HepG2 (cell line): ENCODE measurements around the gene WDR19. TPM values are rescaled to one million over a fixed set of nuclear protein-coding genes. Genes with fewer than 3 reads are reported as not detected.

Source experiments
- CREBL2 ChIP-seq: sonication (generic); formaldehyde crosslinking; IDR thresholded peaks from 2 replicates; pipeline ENCODE4 v1.8.1; 2023; ENCODE audit warnings: missing genetic modification reagents, mild to moderate bottlenecking, borderline replicate concordance
- CTCF ChIP-seq: sonication (generic); formaldehyde crosslinking; IDR thresholded peaks from 2 replicates; pipeline ENCODE4 v1.5.0; 2020; ENCODE audit warnings: mild to moderate bottlenecking, missing genetic modification reagents, moderate library complexity
- HMG20A ChIP-seq: IDR thresholded peaks from 2 replicates; pipeline ENCODE4 v1.6.1; 2016; ENCODE audit warnings: borderline replicate concordance
- JDP2 ChIP-seq: sonication (generic); formaldehyde crosslinking; IDR thresholded peaks from 2 replicates; pipeline ENCODE4 v1.8.1; 2022; ENCODE audit warnings: missing genetic modification reagents, borderline replicate concordance
- PAWR ChIP-seq: sonication (generic); formaldehyde crosslinking; IDR thresholded peaks from 2 replicates; pipeline ENCODE4 v1.4.0; 2020; ENCODE audit warnings: missing genetic modification reagents, mild to moderate bottlenecking, borderline replicate concordance
- SIN3A ChIP-seq: IDR thresholded peaks from 2 replicates; pipeline ENCODE4 v1.6.1; 2011; ENCODE audit warnings: low read depth, mild to moderate bottlenecking, control low read depth, low read length, borderline replicate concordance
- STAT5B ChIP-seq: sonication (generic); formaldehyde crosslinking; IDR thresholded peaks from 2 replicates; pipeline ENCODE4 v1.4.0; 2020; ENCODE audit warnings: missing genetic modification reagents
- TEAD2 ChIP-seq: sonication (generic); formaldehyde crosslinking; IDR thresholded peaks from 2 replicates; pipeline ENCODE4 v1.9.0; 2021; ENCODE audit warnings: missing genetic modification reagents
- TMF1 ChIP-seq: sonication (generic); formaldehyde crosslinking; IDR thresholded peaks from 2 replicates; pipeline ENCODE4 v1.8.1; 2022; ENCODE audit warnings: low read depth, missing genetic modification reagents
- WIZ ChIP-seq: sonication (generic); formaldehyde crosslinking; IDR thresholded peaks from 2 replicates; pipeline ENCODE4 v1.5.1; 2020; ENCODE audit warnings: mild to moderate bottlenecking, missing genetic modification reagents
- YEATS2 ChIP-seq: sonication (generic); formaldehyde crosslinking; IDR thresholded peaks from 2 replicates; pipeline ENCODE4 v1.4.0; 2020; ENCODE audit warnings: missing genetic modification reagents, borderline replicate concordance
- ZNF10 ChIP-seq: sonication (generic); formaldehyde crosslinking; IDR thresholded peaks from 2 replicates; pipeline ENCODE4 v1.4.0; 2020; ENCODE audit warnings: mild to moderate bottlenecking, low read depth, missing genetic modification reagents, borderline replicate concordance
- ZNF414 ChIP-seq: sonication (generic); formaldehyde crosslinking; IDR thresholded peaks from 2 replicates; pipeline ENCODE4 v1.5.0; 2020; ENCODE audit warnings: missing genetic modification reagents
- ZNF772 ChIP-seq: sonication (generic); formaldehyde crosslinking; IDR thresholded peaks from 2 replicates; pipeline ENCODE4 v1.5.0; 2020; ENCODE audit warnings: mild to moderate bottlenecking, missing genetic modification reagents
- ZNF773 ChIP-seq: sonication (generic); formaldehyde crosslinking; IDR thresholded peaks from 2 replicates; pipeline ENCODE4 v1.4.0; 2020; ENCODE audit warnings: missing genetic modification reagents, borderline replicate concordance
- ZNF841 ChIP-seq: sonication (generic); formaldehyde crosslinking; IDR thresholded peaks from 2 replicates; pipeline ENCODE4 v1.8.1; 2023; ENCODE audit warnings: missing genetic modification reagents, borderline replicate concordance
- ZSCAN29 ChIP-seq: sonication (generic); formaldehyde crosslinking; conservative IDR thresholded peaks from 2 replicates; pipeline ENCODE4 v1.4.0; 2020; ENCODE audit warnings: mild to moderate bottlenecking, missing genetic modification reagents
- polyA plus RNA-seq, 8 experiments: library from polyadenylated mRNA; depleted of rRNA in 3 of 8; stranded (reverse) in 7 of 8; unstranded in 1 of 8; fragments of >200 nt; fragmentation: Illumina TruSeq in 4 of 8; extraction: Trizol in 4 of 8; gene quantifications; 2 replicates each; pipeline versions ENCODE4 v1.2.1 to v1.2.3, GENCODE V29; 2011 to 2016; ENCODE audit warnings: low read depth in 4 of 8, missing spikeins in 1 of 8, mixed read lengths in 1 of 8; ENCODE audit not compliant: insufficient read depth in 1 of 8
- total RNA-seq, 5 experiments: library from RNA; depleted of rRNA; stranded (reverse); fragments of >200 nt; fragmentation: Illumina TruSeq; extraction: Trizol; gene quantifications; 2 replicates each; pipeline ENCODE4 v1.2.3, GENCODE V29; 2016; ENCODE audit warnings: low read depth in 1 of 5
- TF ChIP-seq, protein P1 (sequence below): sonication (generic); formaldehyde crosslinking; IDR thresholded peaks from 2 replicates; pipeline ENCODE4 v1.8.1; 2023; ENCODE audit warnings: mild to moderate bottlenecking, inconsistent platforms, moderate library complexity, missing genetic modification reagents, borderline replicate concordance
- TF ChIP-seq, protein P2 (sequence below): sonication (generic); formaldehyde crosslinking; IDR thresholded peaks from 2 replicates; pipeline ENCODE4 v1.8.0; 2022; ENCODE audit warnings: mild to moderate bottlenecking, missing genetic modification reagents; ENCODE audit not compliant: insufficient replicate concordance
- TF ChIP-seq, protein P3 (sequence below): sonication (generic); formaldehyde crosslinking; IDR thresholded peaks from 2 replicates; pipeline ENCODE4 v1.4.0; 2020; ENCODE audit warnings: missing genetic modification reagents, mild to moderate bottlenecking, borderline replicate concordance
- TF ChIP-seq, protein P4 (sequence below): sonication (generic); formaldehyde crosslinking; IDR thresholded peaks from 2 replicates; pipeline ENCODE4 v1.8.1; 2023; ENCODE audit warnings: mild to moderate bottlenecking, moderate library complexity, missing genetic modification reagents

Gene WDR19
- total and polyA plus RNA-seq, 2 of the 13 experiments (the other 11 are each of a cell fraction or from before 2014, with no cell fraction given), result 22.9 to 34.1 TPM

- TF ChIP-seq, protein P1, sequence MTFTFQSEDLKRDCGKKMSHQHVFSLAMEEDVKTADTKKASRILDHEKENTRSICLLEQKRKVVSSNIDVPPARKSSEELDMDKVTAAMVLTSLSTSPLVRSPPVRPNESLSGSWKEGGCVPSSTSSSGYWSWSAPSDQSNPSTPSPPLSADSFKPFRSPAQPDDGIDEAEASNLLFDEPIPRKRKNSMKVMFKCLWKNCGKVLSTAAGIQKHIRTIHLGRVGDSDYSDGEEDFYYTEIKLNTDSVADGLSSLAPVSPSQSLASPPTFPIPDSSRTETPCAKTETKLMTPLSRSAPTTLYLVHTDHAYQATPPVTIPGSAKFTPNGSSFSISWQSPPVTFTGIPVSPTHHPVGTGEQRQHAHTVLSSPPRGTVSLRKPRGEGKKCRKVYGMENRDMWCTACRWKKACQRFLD (CRISPR knock-in tag), result no peak
- TF ChIP-seq WIZ (CRISPR knock-in tag) (no peak), CTCF (CRISPR knock-in tag) (peak; percentile 69), ZNF414 (CRISPR knock-in tag) (no peak), JDP2 (CRISPR knock-in tag) (no peak), ZNF841 (CRISPR knock-in tag) (no peak), TEAD2 (CRISPR knock-in tag) (no peak), ZNF772 (peak; percentile 41; the same call in 1 of the 2 replicates), ZNF773 (CRISPR knock-in tag) (no peak), PAWR (CRISPR knock-in tag) (no peak), YEATS2 (CRISPR knock-in tag) (peak; percentile 64; the same call in 1 of the 2 replicates), HMG20A (CRISPR knock-in tag) (no peak), ZNF10 (CRISPR knock-in tag) (no peak), TMF1 (CRISPR knock-in tag) (0 out of 2 replicates have a peak, but pooled peaks have one; percentile 41), STAT5B (CRISPR knock-in tag) (no peak), CREBL2 (no peak), ZSCAN29 (CRISPR knock-in tag) (no peak), SIN3A (peak; percentile 61; the same call in 1 of the 2 replicates)
- TF ChIP-seq, protein P2, sequence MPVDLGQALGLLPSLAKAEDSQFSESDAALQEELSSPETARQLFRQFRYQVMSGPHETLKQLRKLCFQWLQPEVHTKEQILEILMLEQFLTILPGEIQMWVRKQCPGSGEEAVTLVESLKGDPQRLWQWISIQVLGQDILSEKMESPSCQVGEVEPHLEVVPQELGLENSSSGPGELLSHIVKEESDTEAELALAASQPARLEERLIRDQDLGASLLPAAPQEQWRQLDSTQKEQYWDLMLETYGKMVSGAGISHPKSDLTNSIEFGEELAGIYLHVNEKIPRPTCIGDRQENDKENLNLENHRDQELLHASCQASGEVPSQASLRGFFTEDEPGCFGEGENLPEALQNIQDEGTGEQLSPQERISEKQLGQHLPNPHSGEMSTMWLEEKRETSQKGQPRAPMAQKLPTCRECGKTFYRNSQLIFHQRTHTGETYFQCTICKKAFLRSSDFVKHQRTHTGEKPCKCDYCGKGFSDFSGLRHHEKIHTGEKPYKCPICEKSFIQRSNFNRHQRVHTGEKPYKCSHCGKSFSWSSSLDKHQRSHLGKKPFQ, result no peak
- TF ChIP-seq, protein P3, sequence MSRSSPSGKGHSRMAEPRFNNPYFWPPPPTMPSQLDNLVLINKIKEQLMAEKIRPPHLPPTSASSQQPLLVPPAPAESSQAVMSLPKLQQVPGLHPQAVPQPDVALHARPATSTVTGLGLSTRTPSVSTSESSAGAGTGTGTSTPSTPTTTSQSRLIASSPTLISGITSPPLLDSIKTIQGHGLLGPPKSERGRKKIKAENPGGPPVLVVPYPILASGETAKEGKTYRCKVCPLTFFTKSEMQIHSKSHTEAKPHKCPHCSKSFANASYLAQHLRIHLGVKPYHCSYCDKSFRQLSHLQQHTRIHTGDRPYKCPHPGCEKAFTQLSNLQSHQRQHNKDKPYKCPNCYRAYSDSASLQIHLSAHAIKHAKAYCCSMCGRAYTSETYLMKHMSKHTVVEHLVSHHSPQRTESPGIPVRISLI (CRISPR knock-in tag), result peak; percentile 70; the same call in 1 of the 2 replicates
- TF ChIP-seq, protein P4, sequence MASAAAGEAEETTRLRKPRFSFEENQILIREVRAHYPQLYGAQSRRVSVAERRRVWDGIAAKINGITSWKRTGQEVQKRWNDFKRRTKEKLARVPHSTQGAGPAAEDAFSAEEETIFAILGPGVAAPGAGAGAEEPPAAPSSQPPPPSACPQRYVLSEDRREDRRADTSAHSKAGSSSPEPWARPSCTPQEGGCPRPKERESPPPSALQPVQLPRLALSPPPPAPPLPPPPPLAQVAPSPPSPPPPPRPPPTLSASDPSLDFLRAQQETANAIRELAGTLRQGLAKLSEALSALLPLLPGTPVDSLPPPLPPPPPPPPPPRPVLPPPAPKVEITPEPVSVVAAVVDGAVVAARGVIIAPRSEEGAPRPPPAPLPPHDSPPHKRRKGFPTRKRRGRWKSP, result no peak
These were observed at the start of gene WDR19 (continued) for GRCh38 chr4:39181905-39182638.
